Muscle layer of duodenum (tissue), 2 donors: ENCODE measurements around the gene FBXO22.
"Not testable (repeated sequence)": the region's sequence is repeated elsewhere in the genome, so short reads cannot be mapped to it uniquely, and the experiment has no call there.

Source experiments
- H3K27ac ChIP-seq: one replicate; pipeline ENCODE4 v1.7.0; 2013; ENCODE audit warnings: mild to moderate bottlenecking, low read length
- H3K27me3 ChIP-seq: one replicate; pipeline ENCODE4 v1.7.0; 2013; ENCODE audit warnings: low read depth, mild to moderate bottlenecking, control low read depth, low read length
- H3K36me3 ChIP-seq, 2 donors: one replicate each; pipeline ENCODE4 v1.7.0; 2013; ENCODE audit warnings: low read length in 2 of 2, control low read depth in 1 of 2, mild to moderate bottlenecking in 1 of 2; ENCODE audit not compliant: insufficient read depth in 2 of 2, control insufficient read depth in 1 of 2
- H3K4me1 ChIP-seq, 2 donors: one replicate each; pipeline ENCODE4 v1.7.0; 2013; ENCODE audit warnings: low read length in 2 of 2, mild to moderate bottlenecking in 2 of 2, control low read depth in 1 of 2, moderate library complexity in 1 of 2; ENCODE audit not compliant: insufficient read depth in 2 of 2, control insufficient read depth in 1 of 2
- H3K4me3 ChIP-seq, 2 donors: one replicate each; pipeline ENCODE4 v1.7.0; 2013; ENCODE audit warnings: low read length in 2 of 2, low read depth in 1 of 2, mild to moderate bottlenecking in 1 of 2
- H3K9me3 ChIP-seq, 2 donors: one replicate each; pipeline ENCODE4 v1.7.0; 2013; ENCODE audit warnings: low read length in 2 of 2, control low read depth in 1 of 2, mild to moderate bottlenecking in 1 of 2; ENCODE audit not compliant: control insufficient read depth in 1 of 2
- donor health status: healthy.

FBXO22 gene

GRCh38 chr15:75943246-75943645 is 39.6 kb downstream of the FBXO22 start:
- Histone ChIP-seq H3K27ac (no peak overlapping the region), H3K4me1 (no peaks in the 10 kb centered on the region), H3K4me3 (no peak overlapping the region), H3K36me3 (no peaks in the 10 kb centered on the region), H3K27me3 (no peaks in the 10 kb centered on the region), H3K9me3 (no peaks in the 10 kb centered on the region)

GRCh38 chr15:75943713-75944215 is 40.1 kb downstream of the FBXO22 start:
- Histone ChIP-seq H3K27ac (no peak overlapping the region), H3K27me3 (no peaks in the 10 kb centered on the region), H3K4me3 (no peak overlapping the region), H3K9me3 (no peaks in the 10 kb centered on the region), H3K4me1 (no peaks in the 10 kb centered on the region), H3K36me3 (no peaks in the 10 kb centered on the region)

- H3K27ac ChIP-seq, result no peak overlapping the region
- no peaks in the 10 kb centered on the region for H3K9me3 ChIP-seq
- H3K27me3 ChIP-seq, result no peaks in the 10 kb centered on the region
- H3K36me3 ChIP-seq, result no peaks in the 10 kb centered on the region
- no peaks in the 10 kb centered on the region for H3K4me1 ChIP-seq
- no peak overlapping the region for H3K4me3 ChIP-seq
Measured at GRCh38 chr15:75945953-75946352, 42.3 kb downstream of the FBXO22 start.

- Histone ChIP-seq H3K4me3 (no peak overlapping the region), H3K36me3 (no peaks in the 10 kb centered on the region), H3K27ac (no peak overlapping the region)
Measured at GRCh38 chr15:75947092-75947491, 43.4 kb downstream of the FBXO22 start.

GRCh38 chr15:75948761-75949296 is 45.2 kb downstream of the FBXO22 start:
- H3K4me3 ChIP-seq, result no peak overlapping the region
- no peaks in the 10 kb centered on the region for H3K4me1 ChIP-seq

More at GRCh38 chr15:75947092-75947491, 43.4 kb downstream of the FBXO22 start:
- no peaks in the 10 kb centered on the region for H3K4me1 ChIP-seq
- H3K27me3 ChIP-seq, result no peaks in the 10 kb centered on the region
- no peaks in the 10 kb centered on the region for H3K9me3 ChIP-seq

GRCh38 chr15:75952525-75952924 is 48.8 kb downstream of the FBXO22 start:
- Histone ChIP-seq H3K27me3 (no peaks in the 10 kb centered on the region), H3K36me3 (no peaks in the 10 kb centered on the region), H3K4me1 (no peaks in the 10 kb centered on the region), H3K9me3 (no peaks in the 10 kb centered on the region), H3K4me3 (no peak overlapping the region), H3K27ac (no peak overlapping the region)

More at GRCh38 chr15:75948761-75949296, 45.2 kb downstream of the FBXO22 start:
- H3K27ac ChIP-seq, result no peak overlapping the region
- H3K9me3 ChIP-seq, result no peaks in the 10 kb centered on the region
- H3K36me3 ChIP-seq, result no peaks in the 10 kb centered on the region
- no peaks in the 10 kb centered on the region for H3K27me3 ChIP-seq

- Histone ChIP-seq H3K27me3 (no peaks in the 10 kb centered on the region), H3K27ac (no peak overlapping the region), H3K36me3 (no peaks in the 10 kb centered on the region), H3K4me3 (no peak overlapping the region), H3K4me1 (no peaks in the 10 kb centered on the region), H3K9me3 (no peaks in the 10 kb centered on the region)
Measured at GRCh38 chr15:75955720-75956119, 52.0 kb downstream of the FBXO22 start.

- H3K4me3 ChIP-seq, result no peak overlapping the region
- H3K36me3 ChIP-seq, result no peaks in the 10 kb centered on the region
- no peak overlapping the region for H3K27ac ChIP-seq
- no peaks in the 10 kb centered on the region for H3K27me3 ChIP-seq
- no peaks in the 10 kb centered on the region for H3K9me3 ChIP-seq
- H3K4me1 ChIP-seq, result no peaks in the 10 kb centered on the region
Measured at GRCh38 chr15:75961331-75961730, 57.7 kb downstream of the FBXO22 start.

GRCh38 chr15:75966073-75966472 is 62.4 kb downstream of the FBXO22 start:
- Histone ChIP-seq H3K36me3 (no peaks in the 10 kb centered on the region), H3K4me3 (no peak overlapping the region)

GRCh38 chr15:75976766-75977165 is 73.1 kb downstream of the FBXO22 start:
- H3K4me1 ChIP-seq, H3K36me3 ChIP-seq, H3K27me3 ChIP-seq, H3K27ac ChIP-seq, H3K9me3 ChIP-seq, H3K4me3 ChIP-seq: not testable (repeated sequence)

More at GRCh38 chr15:75966073-75966472, 62.4 kb downstream of the FBXO22 start:
- Histone ChIP-seq H3K27me3 (no peaks in the 10 kb centered on the region), H3K27ac (no peak overlapping the region), H3K9me3 (no peaks in the 10 kb centered on the region), H3K4me1 (no peaks in the 10 kb centered on the region)

GRCh38 chr15:75981149-75981815 is 77.6 kb downstream of the FBXO22 start:
- Histone ChIP-seq H3K36me3 (no peaks in the 10 kb centered on the region), H3K27ac (no peak overlapping the region), H3K4me3 (no peak overlapping the region), H3K4me1 (no peaks in the 10 kb centered on the region), H3K27me3 (no peaks in the 10 kb centered on the region), H3K9me3 (no peaks in the 10 kb centered on the region)

GRCh38 chr15:75982468-75982867 is 78.8 kb downstream of the FBXO22 start:
- H3K4me3 ChIP-seq, result no peak overlapping the region
- no peaks in the 10 kb centered on the region for H3K4me1 ChIP-seq
- H3K36me3 ChIP-seq, result no peaks in the 10 kb centered on the region
- H3K27me3 ChIP-seq, result no peaks in the 10 kb centered on the region
- H3K27ac ChIP-seq, result no peak overlapping the region
- H3K9me3 ChIP-seq, result no peaks in the 10 kb centered on the region
